GM12873 (cell line): ENCODE results near the gene FGF18.

Experiments
- TF ChIP-seq, protein P1 (sequence below): IDR thresholded peaks from 2 replicates; pipeline ENCODE4 v1.5.1; 2012; ENCODE audit warnings: low read depth, mild to moderate bottlenecking, moderate library complexity, low read length, control low read depth; ENCODE audit not compliant: insufficient read depth; ENCODE audit errors: missing control alignments

The FGF18 gene

DNA sequence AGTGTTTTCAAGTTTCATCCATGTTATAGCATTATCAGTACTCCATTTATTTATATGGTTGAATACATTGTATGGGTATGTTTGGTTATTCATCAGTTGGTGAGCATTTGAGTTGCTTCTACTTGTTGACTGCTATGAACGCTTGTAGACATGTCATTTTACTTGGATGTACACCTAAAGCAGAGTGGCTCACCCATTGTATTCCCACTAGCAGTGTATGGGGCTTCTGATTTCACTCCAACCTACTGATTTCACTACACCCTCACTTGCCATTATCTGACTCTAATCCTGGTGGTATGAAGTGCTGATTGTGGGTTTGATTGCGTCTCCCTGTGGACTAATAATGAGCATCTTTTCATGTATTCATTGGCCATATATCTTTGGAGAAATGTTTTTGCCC is 22.3 kb upstream of the FGF18 start:
- TF ChIP-seq, protein P1, sequence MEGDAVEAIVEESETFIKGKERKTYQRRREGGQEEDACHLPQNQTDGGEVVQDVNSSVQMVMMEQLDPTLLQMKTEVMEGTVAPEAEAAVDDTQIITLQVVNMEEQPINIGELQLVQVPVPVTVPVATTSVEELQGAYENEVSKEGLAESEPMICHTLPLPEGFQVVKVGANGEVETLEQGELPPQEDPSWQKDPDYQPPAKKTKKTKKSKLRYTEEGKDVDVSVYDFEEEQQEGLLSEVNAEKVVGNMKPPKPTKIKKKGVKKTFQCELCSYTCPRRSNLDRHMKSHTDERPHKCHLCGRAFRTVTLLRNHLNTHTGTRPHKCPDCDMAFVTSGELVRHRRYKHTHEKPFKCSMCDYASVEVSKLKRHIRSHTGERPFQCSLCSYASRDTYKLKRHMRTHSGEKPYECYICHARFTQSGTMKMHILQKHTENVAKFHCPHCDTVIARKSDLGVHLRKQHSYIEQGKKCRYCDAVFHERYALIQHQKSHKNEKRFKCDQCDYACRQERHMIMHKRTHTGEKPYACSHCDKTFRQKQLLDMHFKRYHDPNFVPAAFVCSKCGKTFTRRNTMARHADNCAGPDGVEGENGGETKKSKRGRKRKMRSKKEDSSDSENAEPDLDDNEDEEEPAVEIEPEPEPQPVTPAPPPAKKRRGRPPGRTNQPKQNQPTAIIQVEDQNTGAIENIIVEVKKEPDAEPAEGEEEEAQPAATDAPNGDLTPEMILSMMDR = no peak

DNA sequence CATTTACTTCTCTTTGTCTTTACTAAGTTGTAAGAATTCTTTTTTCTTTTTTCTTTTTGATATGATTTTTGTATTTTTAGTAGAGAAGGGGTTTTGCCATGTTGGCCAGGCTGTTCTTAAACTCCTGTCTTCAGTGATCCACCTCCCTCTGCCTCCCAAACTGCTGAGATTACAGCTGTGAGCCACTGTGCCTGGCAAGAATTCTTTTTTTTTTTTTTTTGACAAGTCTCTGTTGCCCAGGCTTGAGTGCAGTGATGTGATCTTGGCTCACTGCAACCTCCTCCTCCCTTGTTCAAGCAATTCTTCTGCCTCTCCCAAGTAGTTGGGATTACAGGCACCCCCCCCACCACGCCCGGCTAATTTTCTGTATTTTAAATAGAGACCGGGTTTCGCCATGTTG is 21.8 kb upstream of the FGF18 start:
- TF ChIP-seq, protein P1 = no peak

DNA sequence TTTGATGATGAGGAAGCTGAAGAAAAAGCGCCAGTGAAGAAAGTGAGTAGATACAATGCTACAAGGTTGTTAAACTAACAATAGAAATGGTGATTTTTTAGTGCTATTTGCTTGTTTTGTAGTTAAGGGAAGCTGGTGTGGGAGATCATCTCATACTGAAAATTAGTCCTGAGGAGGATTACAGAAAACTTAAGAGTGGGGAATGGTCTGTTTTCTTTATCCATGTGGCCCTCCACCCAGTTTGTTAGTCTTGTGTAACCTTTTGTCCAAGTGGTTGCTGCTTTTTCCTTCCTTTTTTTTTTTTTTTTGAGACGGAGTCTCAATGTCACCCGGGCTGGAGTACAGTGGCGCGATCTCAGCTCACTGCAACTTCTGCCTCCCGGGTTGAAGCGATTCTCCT is 19.3 kb upstream of the FGF18 start:
- TF ChIP-seq, protein P1 = no peak

DNA sequence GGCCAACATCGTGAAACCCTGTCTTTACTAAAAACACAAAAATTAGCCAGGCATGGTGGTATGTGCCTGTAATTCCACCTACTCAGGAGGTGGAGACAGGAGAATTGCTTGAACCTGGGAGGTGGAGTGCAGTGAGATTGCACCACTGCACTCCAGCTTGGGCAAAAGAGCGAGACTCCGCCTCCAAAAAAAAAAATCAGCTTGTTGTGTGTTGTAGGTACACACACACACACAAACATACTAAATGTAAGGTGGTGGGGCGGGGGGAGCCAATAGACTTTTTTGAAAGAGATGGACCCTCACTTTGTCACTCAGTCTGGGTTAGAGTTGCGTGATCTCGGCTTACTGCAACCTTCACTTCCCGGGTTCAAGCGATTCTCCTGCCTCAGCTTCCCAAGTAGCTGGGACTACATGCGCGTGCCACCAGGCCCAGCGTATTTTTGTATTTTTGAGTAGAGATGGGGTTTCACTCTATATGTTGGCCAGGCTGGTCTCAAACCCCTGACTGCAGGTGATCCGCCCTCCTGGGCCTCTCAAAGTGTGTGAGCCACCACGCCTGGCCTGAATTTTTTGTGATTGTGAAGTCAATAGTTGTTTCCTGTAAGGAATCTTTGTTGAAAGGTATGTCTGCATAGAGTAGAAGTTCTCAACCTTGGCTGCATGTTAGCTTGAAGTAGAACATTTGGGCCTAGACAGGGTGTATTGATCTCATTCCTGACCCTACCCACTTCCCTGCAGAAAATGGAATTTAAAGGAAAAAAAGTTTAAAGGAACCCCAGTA is 18.1 kb upstream of the FGF18 start:
- TF ChIP-seq, protein P1 = no peak

DNA sequence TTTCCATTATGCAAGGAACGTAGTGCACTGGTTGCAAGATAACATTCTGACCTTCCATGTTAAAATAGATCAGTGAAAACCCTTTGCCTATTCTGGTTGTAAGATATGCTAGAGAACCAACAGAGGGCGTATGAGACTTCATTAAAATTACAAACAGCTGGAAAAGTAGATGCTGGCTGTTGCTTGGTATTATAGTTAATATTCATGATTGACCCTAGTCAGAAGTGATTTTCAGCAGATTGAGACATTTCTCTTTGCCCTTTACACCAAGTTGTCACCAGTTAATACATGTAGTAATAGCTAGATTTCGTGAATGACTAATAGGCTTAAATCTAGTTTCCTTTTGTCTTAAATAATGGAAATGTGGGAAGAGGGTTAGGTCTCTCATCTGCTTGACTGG is 13.8 kb upstream of the FGF18 start:
- TF ChIP-seq, protein P1 = peak; percentile 33

DNA sequence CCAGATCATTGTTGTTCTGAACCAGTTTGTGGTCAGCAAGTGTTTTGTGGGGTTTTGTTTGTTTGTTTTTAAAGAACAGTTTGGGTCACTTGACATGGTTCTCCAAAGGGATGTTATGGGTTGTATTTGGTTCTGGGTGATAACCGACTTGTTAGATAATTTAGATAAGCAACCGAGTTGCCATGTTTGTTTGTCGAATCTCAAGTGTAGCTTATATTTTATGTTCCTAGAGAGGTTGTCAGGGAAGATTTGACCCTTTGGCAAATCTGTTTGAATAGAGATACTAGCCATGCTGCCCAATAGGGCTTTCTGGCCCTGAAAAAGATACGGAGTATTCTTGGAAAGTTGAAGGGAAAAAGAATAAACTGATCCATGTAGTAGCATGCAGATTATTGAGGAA is 12.2 kb upstream of the FGF18 start:
- TF ChIP-seq, protein P1 = no peak

DNA sequence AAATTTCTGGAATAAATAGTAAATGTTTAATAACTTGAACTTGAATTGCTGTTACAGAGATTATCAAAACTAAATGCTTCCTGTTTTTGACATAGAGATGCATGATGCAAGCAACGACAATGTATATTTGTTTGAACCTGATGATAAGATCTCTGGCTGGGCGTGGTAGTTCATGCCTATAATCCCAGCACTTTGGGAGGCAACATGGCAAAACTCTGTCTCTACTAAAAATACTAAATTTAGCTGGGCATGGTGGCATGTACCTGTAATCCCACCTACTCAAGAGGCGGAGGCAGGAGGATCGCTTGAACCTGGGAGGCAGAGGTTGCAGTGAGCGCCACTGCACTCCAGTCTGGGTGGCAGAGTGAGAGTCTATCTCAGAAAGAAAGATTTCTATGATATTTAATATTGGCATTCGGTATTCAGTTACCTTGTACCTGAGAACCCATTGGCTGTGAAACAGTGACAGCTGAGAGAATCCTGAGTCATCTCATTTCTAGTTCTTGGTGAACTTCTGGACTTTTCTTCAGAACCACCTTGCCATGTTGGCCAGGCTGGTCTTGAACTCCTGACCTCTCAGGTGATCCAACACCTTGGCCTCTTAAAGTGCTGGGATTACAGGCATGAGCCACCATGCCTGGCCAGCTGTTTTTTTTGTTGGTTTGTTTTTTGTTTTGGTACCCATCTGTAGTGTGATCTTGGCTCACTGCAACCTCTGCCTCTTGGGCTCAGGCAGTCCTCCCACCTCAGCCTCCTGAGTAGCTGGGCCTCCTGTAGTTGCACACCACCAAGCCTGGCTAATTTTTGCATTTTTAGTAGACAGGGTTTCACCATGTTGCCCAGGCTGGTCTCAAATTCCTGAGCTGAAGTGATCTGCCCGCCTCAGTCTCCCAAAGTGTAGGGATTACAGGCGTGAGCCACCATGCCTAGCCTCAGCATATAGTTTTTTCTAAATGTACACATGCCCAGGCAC is 10.0 kb upstream of the FGF18 start:
- TF ChIP-seq, protein P1 = no peak
